KOPT-K1 (cell line): Measurements from ENCODE around the gene TTC6.

Experiments used
- H3K27ac ChIP-seq: fragments of 200-600 bp; sonication (generic); 2 replicates; pipeline ENCODE4 v1.5.1; 2016; ENCODE audit warnings: antibody characterized with exemption, mild to moderate bottlenecking, low read depth, low read length; ENCODE audit not compliant: poor library complexity, severe bottlenecking
- H3K36me3 ChIP-seq: fragments of 200-600 bp; sonication (generic); 2 replicates; pipeline ENCODE4 v1.5.1; 2017; ENCODE audit warnings: antibody characterized with exemption, mild to moderate bottlenecking, low read length, moderate library complexity; ENCODE audit not compliant: insufficient read depth
- H3K9me3 ChIP-seq: fragments of 200-600 bp; sonication (generic); 2 replicates; pipeline ENCODE4 v1.5.1; 2017; ENCODE audit warnings: antibody characterized with exemption, low read length, mild to moderate bottlenecking; ENCODE audit not compliant: insufficient read depth, poor library complexity, severe bottlenecking

The TTC6 gene

DNA sequence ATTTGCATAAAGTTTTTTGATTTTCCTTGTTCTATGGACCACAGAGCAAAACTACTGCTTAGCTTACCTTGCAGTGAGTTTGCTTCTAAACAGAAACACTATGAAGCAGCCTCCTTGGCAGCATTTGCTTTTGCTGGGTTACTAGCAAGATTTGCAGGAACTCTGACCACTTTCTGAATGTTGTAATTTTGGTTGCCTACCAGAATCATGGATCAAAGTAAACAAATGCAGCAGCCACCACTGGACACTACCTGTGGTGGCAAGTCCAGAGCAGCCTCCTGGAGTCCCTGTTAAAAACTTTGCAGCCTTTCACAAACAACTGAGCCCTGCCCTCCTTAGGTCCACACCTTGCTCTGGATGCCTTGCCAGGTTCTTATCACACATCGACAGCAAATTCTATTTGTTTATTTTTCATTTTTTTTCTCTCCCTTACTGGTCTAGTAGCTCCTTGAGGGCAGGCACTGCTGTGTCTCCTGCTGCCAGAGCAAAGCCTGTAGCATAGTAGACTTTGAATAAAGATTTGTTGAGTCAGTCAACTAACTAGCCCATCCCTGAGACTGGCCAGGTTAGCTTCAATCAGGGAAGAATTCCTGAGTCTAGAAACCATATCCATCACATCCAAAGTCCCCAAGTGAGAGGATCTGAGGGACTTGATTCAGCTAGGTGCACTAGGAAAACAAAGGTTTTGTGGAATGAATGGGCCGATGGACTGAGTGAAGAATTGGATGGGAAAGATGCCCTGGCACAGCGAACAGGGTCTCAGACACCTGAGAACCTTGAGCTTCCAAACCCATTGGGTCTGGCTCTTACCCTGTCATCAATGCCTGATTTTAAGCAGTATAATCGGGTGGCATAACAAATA, 5.7 kb downstream of the TTC6 start:
- H3K36me3 ChIP-seq = no peaks in the 10 kb centered on the region
- peaks cover 9% of the 10 kb centered on the region for H3K9me3 ChIP-seq
- H3K27ac ChIP-seq = no peak overlapping the region

DNA sequence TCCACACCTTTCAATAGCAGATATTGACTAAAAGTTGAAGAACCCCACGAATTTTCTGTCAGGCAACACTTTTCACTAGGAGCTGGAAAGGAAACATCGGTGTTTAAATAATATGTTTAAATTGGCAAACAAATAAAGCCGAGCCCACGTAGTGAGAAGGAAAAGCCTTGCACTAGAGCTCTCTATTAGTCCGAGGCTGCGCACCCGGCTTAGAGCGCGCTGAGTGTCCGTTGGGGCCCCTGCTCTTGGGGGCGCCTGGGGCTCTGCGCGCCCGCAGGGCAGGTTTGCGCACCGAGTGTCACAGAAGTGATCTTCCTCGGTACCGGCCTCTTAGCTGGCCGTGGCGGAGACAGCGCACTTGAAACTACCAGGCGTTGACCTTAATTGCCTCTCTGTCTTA, 6.4 kb downstream of the TTC6 start:
- Histone ChIP-seq H3K27ac (no peak overlapping the region), H3K9me3 (peaks cover 7% of the 10 kb centered on the region), H3K36me3 (no peaks in the 10 kb centered on the region)

DNA sequence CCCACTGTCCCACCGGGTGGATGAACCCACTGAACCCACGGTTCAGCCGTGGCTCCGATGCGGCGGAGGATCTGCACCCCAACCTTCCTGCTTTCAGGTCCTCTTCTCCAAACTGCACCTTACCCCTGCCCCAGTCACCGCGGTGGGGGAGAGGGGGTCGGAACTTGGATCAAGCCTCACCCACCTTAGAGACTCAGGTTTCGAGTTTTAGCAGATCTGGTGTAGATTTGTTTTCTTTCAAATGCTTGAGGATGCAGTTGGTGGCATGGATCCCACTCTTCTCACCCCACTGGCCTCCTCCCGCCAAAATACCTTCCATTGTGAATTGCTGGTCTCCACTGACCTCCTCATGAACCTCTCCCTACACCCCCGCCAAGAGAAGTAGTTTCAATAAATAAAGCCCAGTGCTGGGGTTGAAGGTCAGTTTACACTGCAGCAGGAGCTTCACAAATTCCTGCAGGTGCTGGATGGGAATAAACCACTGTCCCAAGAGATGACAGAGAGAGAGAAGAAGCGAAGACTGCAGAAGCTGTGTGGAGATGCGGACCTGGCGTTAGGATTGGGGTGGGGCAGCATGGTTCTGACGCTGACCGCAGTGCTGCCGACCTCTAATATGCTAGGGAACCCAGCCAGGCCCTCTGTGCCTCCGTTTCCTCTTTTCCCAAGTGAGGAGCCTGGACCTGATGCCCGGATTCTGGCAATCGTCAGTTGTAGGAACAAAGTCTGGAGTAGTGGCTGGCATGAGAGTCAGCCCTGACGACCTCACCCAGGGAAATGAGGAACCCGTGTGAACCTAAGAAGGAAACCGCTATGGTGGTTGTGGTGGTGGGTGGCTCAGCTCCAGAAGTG, 7.4 kb downstream of the TTC6 start:
- Histone ChIP-seq H3K9me3 (peaks cover 7% of the 10 kb centered on the region), H3K27ac (no peak overlapping the region), H3K36me3 (no peaks in the 10 kb centered on the region)

DNA sequence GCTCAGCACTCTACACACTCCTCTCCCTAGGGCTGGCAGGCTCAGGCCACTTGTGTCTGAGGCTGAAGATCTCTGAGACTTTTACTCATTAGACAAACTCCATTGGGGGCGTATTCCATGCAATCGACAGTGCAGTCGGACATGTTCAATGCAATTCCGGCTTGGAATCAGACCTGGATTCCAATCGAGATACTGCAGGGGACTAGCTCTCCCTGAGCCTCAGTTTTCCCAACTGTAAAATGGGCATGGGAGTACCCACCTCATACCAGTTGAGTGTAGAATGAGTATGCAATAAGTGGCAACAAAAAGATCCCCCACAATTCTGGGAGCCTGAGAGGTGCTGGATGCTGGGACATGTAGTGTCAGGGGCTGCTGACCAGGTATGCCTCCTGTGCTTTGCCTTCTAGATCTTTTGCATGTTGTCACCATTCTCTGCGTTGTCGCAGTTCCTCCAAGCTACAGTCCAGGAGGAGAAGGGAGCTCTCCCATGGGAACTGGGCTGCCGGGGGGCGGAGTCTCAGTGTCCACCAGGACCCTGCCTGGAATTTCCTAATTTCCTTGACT, 8.3 kb downstream of the TTC6 start:
- no peaks in the 10 kb centered on the region for H3K36me3 ChIP-seq
- peaks cover 7% of the 10 kb centered on the region for H3K9me3 ChIP-seq
- H3K27ac ChIP-seq = no peak overlapping the region

DNA sequence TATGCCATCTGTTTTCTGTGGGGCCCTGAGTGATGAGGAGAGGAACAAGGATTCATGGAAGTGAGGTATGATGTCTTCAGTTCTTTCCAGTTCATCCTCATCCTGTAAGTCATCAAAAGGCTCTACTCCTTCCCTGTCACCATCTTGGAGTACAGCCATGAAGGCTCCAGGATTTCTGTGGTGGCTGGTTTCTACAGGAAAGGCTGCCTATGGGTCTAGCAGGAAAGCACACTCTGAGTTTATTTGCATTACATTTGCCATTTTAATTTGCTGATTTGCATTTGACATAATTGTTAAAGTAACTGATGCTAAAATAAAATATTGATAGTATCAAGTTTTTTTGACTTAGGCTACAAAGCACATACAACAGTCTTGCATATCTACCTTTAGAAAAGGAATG, 11.2 kb downstream of the TTC6 start:
- H3K9me3 ChIP-seq = no peaks in the 10 kb centered on the region
- H3K36me3 ChIP-seq = no peaks in the 10 kb centered on the region
- no peak overlapping the region for H3K27ac ChIP-seq

DNA sequence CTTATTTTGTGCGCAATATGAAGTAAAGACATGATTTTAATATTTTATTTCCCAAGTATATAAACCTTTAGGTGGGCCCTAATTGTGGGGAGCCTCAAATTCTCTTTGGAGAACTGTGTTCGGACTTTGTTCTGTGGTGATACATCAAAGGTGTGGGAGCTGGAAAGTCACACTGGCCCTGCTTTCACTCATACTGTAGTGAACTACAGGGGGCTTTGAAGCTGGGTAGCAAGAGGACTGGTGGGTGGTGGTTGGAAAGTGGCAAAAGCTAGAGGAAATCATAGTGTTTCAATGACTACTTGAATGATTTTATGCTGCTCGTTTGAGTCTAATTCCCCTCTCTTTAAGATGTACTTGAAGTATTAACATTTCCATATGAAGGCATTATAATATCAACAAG, 13.2 kb downstream of the TTC6 start:
- no peak overlapping the region for H3K27ac ChIP-seq
- no peaks in the 10 kb centered on the region for H3K9me3 ChIP-seq
- H3K36me3 ChIP-seq = no peaks in the 10 kb centered on the region

DNA sequence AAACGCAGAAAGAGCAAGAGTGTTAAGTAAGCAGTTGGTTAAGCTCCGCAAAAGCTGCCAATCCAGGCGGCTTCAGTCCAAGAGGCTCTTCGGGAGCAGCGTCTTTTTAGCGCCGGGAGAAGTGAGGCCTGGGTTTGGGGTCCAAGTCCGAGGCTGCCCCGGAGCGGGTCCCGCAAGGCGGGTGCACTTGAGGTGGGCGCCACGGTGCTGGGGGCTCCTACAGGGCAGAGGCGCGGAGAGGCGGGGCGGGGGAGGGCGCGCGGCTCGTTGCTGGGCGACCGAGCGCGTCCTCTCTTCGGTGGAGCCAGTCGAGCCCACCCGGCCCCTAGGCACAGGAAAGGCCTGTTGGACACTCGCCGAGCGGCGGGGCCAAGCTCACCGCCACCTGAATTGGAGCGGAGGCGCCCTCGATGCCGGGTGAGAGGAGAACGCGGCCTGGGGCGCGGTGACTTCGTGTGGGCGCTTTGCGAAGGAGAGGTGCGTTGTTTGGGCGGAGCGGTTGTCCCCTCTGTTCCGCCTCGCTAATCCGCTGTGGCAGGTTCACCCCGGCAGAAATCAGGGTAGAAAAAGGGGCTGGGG, 15.6 kb downstream of the TTC6 start:
- Histone ChIP-seq H3K9me3 (peaks cover 15% of the 10 kb centered on the region), H3K27ac (no peak overlapping the region), H3K36me3 (no peaks in the 10 kb centered on the region)

DNA sequence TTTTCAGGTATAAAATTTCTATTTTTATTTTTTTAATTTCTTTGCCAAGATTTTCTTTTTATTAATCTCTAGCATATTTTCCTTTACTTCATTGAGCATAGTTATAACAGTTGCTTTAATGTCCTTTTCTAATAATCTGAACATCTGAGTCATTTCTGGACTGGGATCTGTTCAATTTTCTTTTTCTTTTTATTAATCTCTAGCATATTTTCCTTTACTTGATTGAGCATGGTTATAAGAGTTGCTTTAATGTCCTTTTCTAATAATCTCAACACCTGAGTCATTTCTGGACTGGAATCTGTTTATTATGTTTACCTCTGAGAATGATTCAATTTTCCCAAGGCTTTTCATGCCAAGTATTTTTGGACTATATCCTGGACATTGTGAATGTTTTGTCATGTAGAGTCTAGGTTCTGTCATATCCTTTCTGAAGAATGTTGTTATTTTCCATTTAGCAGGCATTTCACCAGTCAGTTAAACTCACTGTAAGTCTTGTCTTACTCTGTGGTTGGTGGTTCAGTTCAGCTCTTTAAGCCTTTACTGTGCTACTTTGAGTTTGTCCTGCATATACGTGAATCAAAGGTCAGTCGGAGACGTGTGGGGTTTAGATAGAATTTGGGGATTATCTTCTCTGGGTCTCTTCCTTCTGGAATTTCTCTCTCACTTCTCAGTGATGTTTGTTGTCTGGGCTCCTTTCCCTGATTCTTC, 20.3 kb downstream of the TTC6 start:
- peaks cover 18% of the 10 kb centered on the region for H3K9me3 ChIP-seq
- no peak overlapping the region for H3K27ac ChIP-seq
- no peaks in the 10 kb centered on the region for H3K36me3 ChIP-seq

DNA sequence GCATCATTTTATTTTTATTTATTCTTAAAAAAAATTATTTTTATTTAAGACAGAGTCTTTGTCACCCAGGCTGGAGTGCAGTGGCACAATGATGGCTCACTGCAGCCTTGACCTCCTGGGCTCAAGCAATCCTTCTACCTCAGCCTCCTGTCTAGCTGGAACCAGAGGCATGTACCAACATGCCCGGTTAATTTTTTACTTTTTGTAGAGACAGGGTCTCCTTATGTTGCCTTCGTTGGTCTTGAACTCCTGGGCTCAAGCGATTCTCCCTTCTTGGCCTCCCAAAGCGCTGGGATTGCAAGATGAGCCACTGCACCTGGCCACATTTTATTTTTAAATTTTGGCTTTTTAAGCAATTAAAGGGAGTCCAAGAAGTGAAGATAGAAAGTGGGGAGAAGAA, 21.4 kb downstream of the TTC6 start:
- Histone ChIP-seq H3K27ac (no peak overlapping the region), H3K9me3 (peaks cover 18% of the 10 kb centered on the region), H3K36me3 (no peaks in the 10 kb centered on the region)

DNA sequence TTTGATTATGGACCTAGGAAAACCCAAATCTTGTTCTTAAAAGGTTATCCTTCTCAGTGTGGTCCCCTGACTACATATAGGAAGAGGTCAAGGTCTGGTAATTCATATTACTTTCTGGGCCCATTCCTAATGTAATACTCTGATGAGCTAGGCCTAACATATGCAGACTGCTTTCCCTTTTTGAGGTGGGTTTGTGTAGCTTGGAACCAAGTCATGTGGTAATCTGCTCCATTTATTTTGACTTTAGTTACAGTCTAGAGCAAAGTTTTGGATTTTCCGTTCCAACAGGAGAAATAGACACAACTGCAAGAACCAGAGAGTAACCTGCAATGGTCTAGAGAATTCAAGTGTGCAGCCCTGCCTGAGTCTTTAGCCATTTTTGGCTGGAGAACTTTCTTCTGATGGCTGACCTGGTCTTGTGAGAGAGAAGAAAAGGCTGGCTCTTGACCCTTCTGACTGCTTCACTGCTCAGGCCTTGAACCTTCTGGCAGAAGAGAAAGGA, 22.5 kb downstream of the TTC6 start:
- H3K36me3 ChIP-seq = no peaks in the 10 kb centered on the region
- H3K9me3 ChIP-seq = peaks cover 23% of the 10 kb centered on the region
- no peak overlapping the region for H3K27ac ChIP-seq

DNA sequence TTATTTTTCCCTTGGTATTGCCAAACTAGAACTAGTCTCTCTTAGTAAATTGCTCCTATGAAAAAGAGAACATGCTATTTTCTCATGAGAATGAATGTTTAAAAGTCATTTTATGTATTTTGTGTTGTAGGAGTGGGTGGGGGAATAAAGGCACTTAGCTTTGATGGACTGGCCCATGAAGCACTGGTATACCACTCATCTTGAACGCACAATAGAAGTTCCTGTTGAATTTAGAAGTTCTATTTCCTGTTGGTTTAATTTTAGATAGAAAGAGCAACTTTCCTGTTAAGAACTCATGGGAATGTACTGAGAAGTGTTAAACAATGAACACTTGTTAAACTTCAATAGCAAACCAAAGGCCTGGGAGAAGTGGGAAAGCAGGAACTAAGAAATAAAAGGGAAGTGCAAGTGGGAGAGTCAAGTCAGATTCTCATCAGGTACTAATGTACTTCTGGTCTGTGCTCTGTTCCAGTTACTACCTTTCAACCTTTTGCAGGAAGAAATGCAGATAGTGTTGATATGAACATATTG, 23.1 kb downstream of the TTC6 start:
- Histone ChIP-seq H3K27ac (no peak overlapping the region), H3K36me3 (no peaks in the 10 kb centered on the region), H3K9me3 (peaks cover 25% of the 10 kb centered on the region)

DNA sequence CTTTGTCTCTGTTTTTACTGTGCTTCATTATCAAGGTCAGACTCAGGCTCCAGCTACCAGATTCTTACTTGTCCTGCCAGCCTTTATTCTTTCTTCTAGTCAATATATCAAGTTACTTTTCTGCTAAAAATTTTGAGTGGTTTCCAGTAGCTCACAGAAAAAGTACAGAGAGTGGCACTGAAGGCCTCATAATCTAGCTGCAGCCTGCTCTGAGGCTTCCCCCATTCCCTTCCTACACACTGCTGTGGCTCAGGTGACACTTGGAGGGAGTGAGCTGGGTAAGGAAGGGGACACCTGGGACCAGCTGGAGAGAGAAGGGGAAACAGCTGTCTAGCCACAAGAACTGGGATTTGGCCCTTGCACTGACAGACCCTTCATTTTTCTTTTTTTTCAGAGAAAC, 25.4 kb downstream of the TTC6 start:
- H3K36me3 ChIP-seq = no peaks in the 10 kb centered on the region
- no peak overlapping the region for H3K27ac ChIP-seq
- peaks cover 14% of the 10 kb centered on the region for H3K9me3 ChIP-seq

DNA sequence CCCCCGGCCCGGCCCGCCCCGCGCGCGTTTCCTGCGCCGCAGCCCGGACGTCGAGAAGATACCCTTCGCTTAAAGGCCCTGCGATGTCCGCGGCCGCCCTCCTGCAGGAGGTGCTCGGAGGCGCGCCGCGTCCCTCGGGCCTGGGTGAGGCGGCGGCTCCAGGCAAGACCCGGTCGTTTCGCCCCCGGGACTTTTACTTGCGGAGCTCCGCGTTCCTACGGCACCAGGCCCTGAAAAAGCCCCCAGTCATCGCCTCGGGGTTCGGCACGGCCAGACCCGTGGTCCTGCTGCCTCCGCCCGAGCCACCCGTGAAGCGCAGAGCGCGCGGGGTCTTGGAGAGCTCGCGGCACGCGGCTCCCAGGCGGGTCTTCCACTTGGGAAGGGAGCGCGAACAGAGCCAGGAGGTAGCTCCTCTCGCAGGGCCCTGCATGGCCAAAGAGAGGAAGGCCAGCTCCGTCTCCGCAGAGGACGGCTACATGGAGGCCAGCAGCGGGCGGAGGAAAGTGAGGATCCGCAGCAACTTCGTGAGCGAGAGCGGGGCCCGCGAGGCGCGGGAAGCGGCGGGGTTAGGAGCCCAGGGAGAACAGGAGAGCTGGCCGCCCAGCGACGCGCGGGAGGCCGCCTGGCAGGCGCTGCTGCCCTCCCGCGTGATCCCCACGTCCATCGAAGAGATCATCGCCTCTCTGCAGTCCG, 26.9 kb downstream of the TTC6 start:
- Histone ChIP-seq H3K27ac (no peak overlapping the region), H3K9me3 (peaks cover 10% of the 10 kb centered on the region), H3K36me3 (no peaks in the 10 kb centered on the region)

DNA sequence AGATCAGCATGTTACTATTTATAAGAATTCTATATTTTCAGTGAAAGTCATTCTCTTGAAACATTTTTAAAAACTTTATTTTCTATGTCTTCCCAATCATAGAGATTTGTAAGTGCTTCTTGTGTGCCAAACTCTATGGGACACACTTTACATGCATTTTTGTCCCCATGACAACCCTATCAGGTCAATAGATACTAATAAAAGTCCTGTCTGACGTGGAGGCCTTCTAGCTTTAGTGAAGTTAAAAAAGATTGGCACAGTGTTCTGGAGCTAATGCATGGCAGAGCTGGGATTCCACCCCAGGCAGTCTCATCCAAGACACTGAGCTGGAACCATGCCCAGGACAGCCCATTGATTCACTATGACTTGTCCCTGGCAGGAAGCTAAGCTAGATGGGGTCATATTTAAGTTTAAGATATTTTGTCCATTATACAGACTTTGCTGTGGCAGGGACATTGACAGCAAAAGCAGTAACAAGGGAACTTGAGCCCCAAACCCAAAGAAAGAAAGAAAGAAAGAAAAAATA, 28.1 kb downstream of the TTC6 start:
- Histone ChIP-seq H3K27ac (no peak overlapping the region), H3K9me3 (peaks cover 10% of the 10 kb centered on the region), H3K36me3 (no peaks in the 10 kb centered on the region)
